ENCODE measurements around the gene RPS4Y1.
"Not testable (repeated sequence)": the region's sequence is repeated elsewhere in the genome, so short reads cannot be mapped to it uniquely, and the experiment has no call there.

- TF ChIP-seq CTCF (optimal IDR thresholded peaks at IDR 0.05 in 1 of 3, IDR thresholded peaks at IDR 0.05 in 1 of 3, conservative IDR thresholded peaks at IDR 0.05 in 1 of 3; ENCODE audit: extremely low read depth in 1 of 3, insufficient read depth in 2 of 3, low read length in 3 of 3); EZH2 (IDR thresholded peaks at IDR 0.05; ENCODE audit: low read length): not testable (repeated sequence)
These were observed 24.1 kb upstream of the RPS4Y1 start for GRCh38 chrY:2817146-2817896.
